ENCODE data around the gene NCAM1.

NCAM1 gene

DNA sequence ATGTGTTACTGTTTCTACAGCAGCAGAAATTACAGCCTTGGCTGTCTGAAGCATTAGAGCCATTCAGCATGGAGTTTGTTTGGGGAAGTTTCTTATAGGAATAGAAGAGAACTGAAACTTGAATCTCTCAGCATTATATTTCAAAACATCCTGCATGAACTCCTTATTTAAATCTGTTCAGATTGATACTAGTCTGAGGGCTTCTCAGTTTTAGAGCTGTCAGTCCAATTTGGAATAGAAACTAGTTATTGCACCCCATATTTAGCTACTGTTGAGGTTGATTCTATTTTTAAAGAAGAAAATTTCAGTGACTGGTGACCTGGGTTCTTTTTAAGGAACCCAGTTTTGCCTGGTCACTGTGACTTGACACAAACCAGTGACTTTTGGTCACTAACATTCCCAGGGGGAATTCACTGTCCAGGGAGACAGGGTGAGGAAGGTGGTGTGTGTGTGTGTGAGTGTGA, 227.2 kb downstream of the NCAM1 start:
- DNase-seq: peak; percentile 8
- H2BK5ac ChIP-seq (ENCODE audit: low read depth, low read length, poor library complexity, severe bottlenecking): no peak overlapping the region
- H2AK5ac ChIP-seq (ENCODE audit: low read length, severe bottlenecking): no peak overlapping the region
- H3K4ac ChIP-seq (ENCODE audit: low read depth in 1 of 2, low read length in 2 of 2): no peak overlapping the region
- no peak overlapping the region for H4K8ac ChIP-seq (ENCODE audit: low read length)
- H2BK15ac ChIP-seq (ENCODE audit: low read depth, poor library complexity, severe bottlenecking): no peak overlapping the region
- peaks cover 0 to 12% of the 10 kb centered on the region in 2 experiments for H3K27me3 ChIP-seq (ENCODE audit: control insufficient read depth in 1 of 2, insufficient read depth in 1 of 2, low read length in 2 of 2)
- H3K9me3 ChIP-seq (ENCODE audit: control insufficient read depth, low read length): no peaks in the 10 kb centered on the region
- H3K18ac ChIP-seq (ENCODE audit: low read depth in 1 of 2, low read length in 2 of 2): no peak overlapping the region
- no peak overlapping the region for H3K14ac ChIP-seq (ENCODE audit: low read length in 2 of 2)
- H3K4me2 ChIP-seq (ENCODE audit: low read length, poor library complexity, severe bottlenecking): no peak overlapping the region
- H2BK12ac ChIP-seq (ENCODE audit: low read length in 2 of 2): no peak overlapping the region
- no peak overlapping the region for H3K4me3 ChIP-seq (ENCODE audit: insufficient read depth in 1 of 2, low read depth in 1 of 2, low read length in 2 of 2)
- H3K4me1 ChIP-seq (ENCODE audit: control insufficient read depth, insufficient read depth, low read depth, low read length): no peaks in the 10 kb centered on the region
- no peak overlapping the region for H2AFZ ChIP-seq (ENCODE audit: low read depth, low read length)
- H3K23ac ChIP-seq (ENCODE audit: low read length in 2 of 2): no peak overlapping the region
- H3K36me3 ChIP-seq (ENCODE audit: control insufficient read depth in 1 of 2, insufficient read depth in 2 of 2, low read depth in 1 of 2, low read length in 2 of 2): no peaks in the 10 kb centered on the region
- no peak overlapping the region for H4K91ac ChIP-seq (ENCODE audit: low read length)
- H3K79me1 ChIP-seq (replicated peaks; ENCODE audit: low read length, poor library complexity, severe bottlenecking): no peaks in the 10 kb centered on the region
- no peak overlapping the region for H3K27ac ChIP-seq (ENCODE audit: low read length, poor library complexity, severe bottlenecking)
- H3K9ac ChIP-seq (ENCODE audit: low read length): no peak overlapping the region
- no peak overlapping the region for H2BK120ac ChIP-seq (ENCODE audit: low read depth, low read length)

DNA sequence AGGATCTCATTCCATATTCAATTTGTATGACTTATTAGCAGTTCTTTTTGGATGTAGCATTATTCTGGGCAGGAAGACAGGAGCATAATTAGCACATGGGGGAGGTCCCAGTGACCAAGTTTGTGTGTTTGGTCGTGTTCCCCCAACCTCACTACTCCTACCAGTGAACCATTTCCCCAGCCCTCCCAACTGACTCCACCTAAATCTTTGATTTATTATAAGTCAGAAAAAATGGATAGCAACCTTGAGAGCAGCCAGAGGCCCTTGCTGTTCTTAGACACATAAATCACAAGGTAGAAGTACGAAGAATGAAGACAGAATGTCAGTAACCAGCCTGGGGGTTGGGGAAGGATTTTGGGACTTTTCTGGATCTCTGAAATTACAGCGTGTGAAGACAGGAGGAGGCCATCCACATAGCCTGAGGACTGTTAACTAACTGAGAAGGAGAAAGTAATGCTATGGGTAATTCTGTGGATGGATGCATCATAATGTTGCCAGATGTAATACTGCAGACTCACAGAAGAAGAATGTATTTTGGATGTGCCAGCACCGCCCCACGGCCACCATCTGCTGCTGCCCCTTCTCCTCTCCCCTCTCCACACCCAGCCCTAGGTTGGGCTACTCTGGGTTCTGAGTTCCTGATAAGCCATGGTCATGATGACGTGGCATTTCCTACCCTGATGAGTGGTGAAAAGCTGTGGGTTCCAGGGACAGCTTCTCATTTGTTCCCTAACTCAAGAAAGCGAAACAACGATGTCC, 228.9 kb downstream of the NCAM1 start:
- 48% methylated on average over 5 of the region's 8 CpGs for WGBS
- H3K79me1 ChIP-seq (replicated peaks; ENCODE audit: low read length, poor library complexity, severe bottlenecking): no peaks in the 10 kb centered on the region
- H3K4me1 ChIP-seq (ENCODE audit: control insufficient read depth, insufficient read depth, low read depth, low read length): no peaks in the 10 kb centered on the region
- H2BK15ac ChIP-seq (ENCODE audit: low read depth, poor library complexity, severe bottlenecking): no peak overlapping the region
- no peaks in the 10 kb centered on the region for H3K9me3 ChIP-seq (ENCODE audit: control insufficient read depth, low read length)
- H2AFZ ChIP-seq (ENCODE audit: low read depth, low read length): no peak overlapping the region
- DNase-seq: peak; percentile 57
- H3K27ac ChIP-seq (ENCODE audit: low read length, poor library complexity, severe bottlenecking): no peak overlapping the region
- no peak overlapping the region for H3K4me3 ChIP-seq (ENCODE audit: insufficient read depth in 1 of 2, low read depth in 1 of 2, low read length in 2 of 2)
- peak overlapping the region in 1 of 2 experiments; percentile 73 for H2BK12ac ChIP-seq (ENCODE audit: low read length in 2 of 2)
- H3K4me2 ChIP-seq (ENCODE audit: low read length, poor library complexity, severe bottlenecking): no peak overlapping the region
- peak overlapping the region; percentile 76 for H3K9ac ChIP-seq (ENCODE audit: low read length)
- no peak overlapping the region for H2BK5ac ChIP-seq (ENCODE audit: low read depth, low read length, poor library complexity, severe bottlenecking)
- no peak overlapping the region for H4K91ac ChIP-seq (ENCODE audit: low read length)
- H2AK5ac ChIP-seq (ENCODE audit: low read length, severe bottlenecking): no peak overlapping the region
- H3K18ac ChIP-seq (ENCODE audit: low read depth in 1 of 2, low read length in 2 of 2): no peak overlapping the region
- H3K36me3 ChIP-seq (ENCODE audit: control insufficient read depth in 1 of 2, insufficient read depth in 2 of 2, low read depth in 1 of 2, low read length in 2 of 2): no peaks in the 10 kb centered on the region
- no peak overlapping the region for H3K23ac ChIP-seq (ENCODE audit: low read length in 2 of 2)
- no peak overlapping the region for H2BK120ac ChIP-seq (ENCODE audit: low read depth, low read length)
- H4K8ac ChIP-seq (ENCODE audit: low read length): no peak overlapping the region
- peaks cover 0 to 23% of the 10 kb centered on the region in 2 experiments for H3K27me3 ChIP-seq (ENCODE audit: control insufficient read depth in 1 of 2, insufficient read depth in 1 of 2, low read length in 2 of 2)
- H3K14ac ChIP-seq (ENCODE audit: low read length in 2 of 2): peak overlapping the region in 1 of 2 experiments; percentile 62
- H3K4ac ChIP-seq (ENCODE audit: low read depth in 1 of 2, low read length in 2 of 2): no peak overlapping the region

DNA sequence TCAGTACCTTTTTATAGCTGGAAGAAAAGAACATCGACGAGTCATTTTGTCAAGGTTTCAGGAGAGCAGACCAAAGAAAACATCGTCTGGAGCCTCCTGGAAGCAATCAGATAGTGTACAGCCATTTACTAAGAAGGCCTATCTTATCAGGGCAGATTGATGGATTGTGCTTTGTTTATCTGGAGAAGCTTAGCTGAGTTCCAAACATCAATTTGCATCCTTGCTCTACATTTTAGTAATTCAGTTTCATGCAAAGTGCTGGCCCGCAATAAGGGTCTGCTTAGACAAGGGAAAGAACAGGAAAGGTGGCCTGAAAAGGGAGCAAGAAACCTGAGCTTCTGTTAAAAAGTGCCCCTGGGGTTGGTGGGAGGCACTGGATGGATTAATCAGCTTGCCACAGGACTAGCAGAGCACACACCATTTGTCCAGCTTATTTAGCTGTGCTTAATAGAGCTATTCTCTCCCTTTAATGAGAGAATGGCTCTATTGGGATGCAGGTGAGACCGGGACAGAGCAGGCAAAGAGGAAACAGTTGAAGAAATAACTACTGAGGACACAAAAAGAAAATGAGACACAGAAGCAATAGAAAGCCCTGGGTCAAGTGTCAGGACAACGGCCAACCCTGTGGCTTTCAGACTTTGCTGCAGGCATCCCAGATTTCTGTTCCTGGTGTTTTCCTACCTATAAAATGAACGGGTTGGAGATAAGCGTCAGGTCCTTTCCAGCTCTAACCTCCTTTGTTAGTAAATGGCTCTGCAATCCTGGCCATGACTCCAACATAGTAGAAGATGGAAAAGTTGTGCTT, 231.1 kb downstream of the NCAM1 start:
- WGBS: 48% methylated on average over 8 of the region's 8 CpGs

DNA sequence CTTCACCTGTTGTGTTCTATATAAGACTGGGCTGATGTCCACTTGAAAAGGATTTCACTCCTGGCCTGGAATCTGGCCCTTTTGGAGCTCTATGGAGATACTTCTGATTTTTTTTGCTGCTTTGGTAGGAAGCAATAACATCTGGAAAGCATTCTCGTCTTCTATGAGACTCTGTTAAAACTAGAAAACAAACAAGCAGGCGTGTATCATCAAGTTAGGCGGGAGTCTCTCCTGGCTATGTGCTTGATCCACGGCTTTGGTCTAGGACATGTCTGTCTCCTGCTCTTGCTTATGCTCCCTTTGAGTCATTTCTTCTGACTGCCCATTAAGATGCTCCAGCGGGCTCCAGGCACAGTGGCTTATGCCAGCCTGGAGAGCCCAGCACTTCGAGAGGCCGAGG, 231.8 kb downstream of the NCAM1 start:
- H4K91ac ChIP-seq (ENCODE audit: low read length): no peak overlapping the region
- no peak overlapping the region for H2AK5ac ChIP-seq (ENCODE audit: low read length, severe bottlenecking)
- no peak overlapping the region for H3K14ac ChIP-seq (ENCODE audit: low read length in 2 of 2)
- H4K8ac ChIP-seq (ENCODE audit: low read length): no peak overlapping the region
- H3K27me3 ChIP-seq (ENCODE audit: control insufficient read depth in 1 of 2, insufficient read depth in 1 of 2, low read length in 2 of 2): peaks cover 0 to 27% of the 10 kb centered on the region in 2 experiments
- H3K4ac ChIP-seq (ENCODE audit: low read depth in 1 of 2, low read length in 2 of 2): no peak overlapping the region
- no peak overlapping the region for H3K9ac ChIP-seq (ENCODE audit: low read length)
- DNase-seq: no peak
- no peak overlapping the region for H2BK15ac ChIP-seq (ENCODE audit: low read depth, poor library complexity, severe bottlenecking)
- no peaks in the 10 kb centered on the region for H3K36me3 ChIP-seq (ENCODE audit: control insufficient read depth in 1 of 2, insufficient read depth in 2 of 2, low read depth in 1 of 2, low read length in 2 of 2)
- no peaks in the 10 kb centered on the region for H3K79me1 ChIP-seq (replicated peaks; ENCODE audit: low read length, poor library complexity, severe bottlenecking)
- H3K9me3 ChIP-seq (ENCODE audit: control insufficient read depth, low read length): no peaks in the 10 kb centered on the region
- H2BK5ac ChIP-seq (ENCODE audit: low read depth, low read length, poor library complexity, severe bottlenecking): no peak overlapping the region
- H3K27ac ChIP-seq (ENCODE audit: low read length, poor library complexity, severe bottlenecking): no peak overlapping the region
- H2BK120ac ChIP-seq (ENCODE audit: low read depth, low read length): no peak overlapping the region
- H2BK12ac ChIP-seq (ENCODE audit: low read length in 2 of 2): peak overlapping the region in 1 of 2 experiments; percentile 54
- H3K4me1 ChIP-seq (ENCODE audit: control insufficient read depth, insufficient read depth, low read depth, low read length): no peaks in the 10 kb centered on the region
- no peak overlapping the region for H3K4me2 ChIP-seq (ENCODE audit: low read length, poor library complexity, severe bottlenecking)
- H2AFZ ChIP-seq (ENCODE audit: low read depth, low read length): no peak overlapping the region
- H3K23ac ChIP-seq (ENCODE audit: low read length in 2 of 2): no peak overlapping the region
- H3K18ac ChIP-seq (ENCODE audit: low read depth in 1 of 2, low read length in 2 of 2): no peak overlapping the region
- WGBS: 89% methylated on average over 6 of the region's 7 CpGs
- H3K4me3 ChIP-seq (ENCODE audit: insufficient read depth in 1 of 2, low read depth in 1 of 2, low read length in 2 of 2): no peak overlapping the region

More for the DNA sequence above, 231.1 kb downstream of the NCAM1 start:
- no peak overlapping the region for H3K9ac ChIP-seq (ENCODE audit: low read length)
- H3K23ac ChIP-seq (ENCODE audit: low read length in 2 of 2): no peak overlapping the region
- H2AK5ac ChIP-seq (ENCODE audit: low read length, severe bottlenecking): no peak overlapping the region
- H3K36me3 ChIP-seq (ENCODE audit: control insufficient read depth in 1 of 2, insufficient read depth in 2 of 2, low read depth in 1 of 2, low read length in 2 of 2): no peaks in the 10 kb centered on the region
- no peaks in the 10 kb centered on the region for H3K9me3 ChIP-seq (ENCODE audit: control insufficient read depth, low read length)
- no peak overlapping the region for H3K4ac ChIP-seq (ENCODE audit: low read depth in 1 of 2, low read length in 2 of 2)
- H2AFZ ChIP-seq (ENCODE audit: low read depth, low read length): no peak overlapping the region
- no peak overlapping the region for H2BK12ac ChIP-seq (ENCODE audit: low read length in 2 of 2)
- H2BK5ac ChIP-seq (ENCODE audit: low read depth, low read length, poor library complexity, severe bottlenecking): no peak overlapping the region
- no peak overlapping the region for H2BK120ac ChIP-seq (ENCODE audit: low read depth, low read length)
- H3K4me3 ChIP-seq (ENCODE audit: insufficient read depth in 1 of 2, low read depth in 1 of 2, low read length in 2 of 2): no peak overlapping the region
- H3K14ac ChIP-seq (ENCODE audit: low read length in 2 of 2): peak overlapping the region in 1 of 2 experiments; percentile 38
- peaks cover 0 to 26% of the 10 kb centered on the region in 2 experiments for H3K27me3 ChIP-seq (ENCODE audit: control insufficient read depth in 1 of 2, insufficient read depth in 1 of 2, low read length in 2 of 2)
- H2BK15ac ChIP-seq (ENCODE audit: low read depth, poor library complexity, severe bottlenecking): no peak overlapping the region
- no peak overlapping the region for H3K18ac ChIP-seq (ENCODE audit: low read depth in 1 of 2, low read length in 2 of 2)
- H4K8ac ChIP-seq (ENCODE audit: low read length): no peak overlapping the region
- no peak overlapping the region for H3K27ac ChIP-seq (ENCODE audit: low read length, poor library complexity, severe bottlenecking)
- H3K79me1 ChIP-seq (replicated peaks; ENCODE audit: low read length, poor library complexity, severe bottlenecking): no peaks in the 10 kb centered on the region
- no peak overlapping the region for H3K4me2 ChIP-seq (ENCODE audit: low read length, poor library complexity, severe bottlenecking)
- no peak overlapping the region for H4K91ac ChIP-seq (ENCODE audit: low read length)
- no peaks in the 10 kb centered on the region for H3K4me1 ChIP-seq (ENCODE audit: control insufficient read depth, insufficient read depth, low read depth, low read length)
- no peak for DNase-seq

Data from mesenchymal stem cell (in vitro differentiated cells and primary cell).